Subcutaneous abdominal adipose tissue (tissue), 5 donors: ENCODE results near the gene PEF1.

ENCODE experiments used
- H3K27ac ChIP-seq: one replicate; pipeline ENCODE4 v1.7.0; 2013; ENCODE audit warnings: low read depth, mild to moderate bottlenecking, inconsistent platforms, low read length, moderate library complexity
- H3K27me3 ChIP-seq, 5 donors: one replicate each; pipeline ENCODE4 v1.7.0; 2013; ENCODE audit warnings: low read length in 5 of 5, inconsistent platforms in 1 of 5; ENCODE audit not compliant: control insufficient read depth in 5 of 5, insufficient read depth in 4 of 5
- H3K36me3 ChIP-seq, 5 donors: one replicate each; pipeline ENCODE4 v1.7.0; 2013; ENCODE audit warnings: low read length in 5 of 5; ENCODE audit not compliant: control insufficient read depth in 5 of 5, insufficient read depth in 5 of 5
- H3K4me1 ChIP-seq, 5 donors: one replicate each; pipeline ENCODE4 v1.7.0; 2013; ENCODE audit warnings: low read length in 5 of 5, mild to moderate bottlenecking in 3 of 5, moderate library complexity in 1 of 5; ENCODE audit not compliant: control insufficient read depth in 5 of 5, insufficient read depth in 5 of 5
- H3K4me3 ChIP-seq, 5 donors: one replicate each; pipeline ENCODE4 v1.7.0; 2013; ENCODE audit warnings: low read length in 5 of 5, low read depth in 1 of 5
- H3K9ac ChIP-seq, 5 donors: one replicate each; pipeline ENCODE4 v1.7.0; 2013; ENCODE audit warnings: low read length in 5 of 5, mild to moderate bottlenecking in 4 of 5, moderate library complexity in 3 of 5
- H3K9me3 ChIP-seq, 5 donors: one replicate each; pipeline ENCODE4 v1.7.0; 2013; ENCODE audit warnings: low read length in 5 of 5; ENCODE audit not compliant: control insufficient read depth in 5 of 5
- donor health status: healthy.
- donor health status: healthy.
- donor health status: healthy.
- donor health status: healthy.
- donor health status: healthy.

The PEF1 gene

GRCh38 chr1:31626223-31627207 is 18.2 kb downstream of the PEF1 start:
- Histone ChIP-seq H3K4me1 (peaks cover 3 to 25% (median 21%) of the 10 kb centered on the region in 5 donors), H3K4me3 (no peak overlapping the region), H3K9me3 (no peaks in the 10 kb centered on the region), H3K36me3 (peaks cover 3 to 51% (median 37%) of the 10 kb centered on the region in 5 donors), H3K9ac (no peak overlapping the region), H3K27ac (no peak overlapping the region), H3K27me3 (no peaks in the 10 kb centered on the region)

DNA sequence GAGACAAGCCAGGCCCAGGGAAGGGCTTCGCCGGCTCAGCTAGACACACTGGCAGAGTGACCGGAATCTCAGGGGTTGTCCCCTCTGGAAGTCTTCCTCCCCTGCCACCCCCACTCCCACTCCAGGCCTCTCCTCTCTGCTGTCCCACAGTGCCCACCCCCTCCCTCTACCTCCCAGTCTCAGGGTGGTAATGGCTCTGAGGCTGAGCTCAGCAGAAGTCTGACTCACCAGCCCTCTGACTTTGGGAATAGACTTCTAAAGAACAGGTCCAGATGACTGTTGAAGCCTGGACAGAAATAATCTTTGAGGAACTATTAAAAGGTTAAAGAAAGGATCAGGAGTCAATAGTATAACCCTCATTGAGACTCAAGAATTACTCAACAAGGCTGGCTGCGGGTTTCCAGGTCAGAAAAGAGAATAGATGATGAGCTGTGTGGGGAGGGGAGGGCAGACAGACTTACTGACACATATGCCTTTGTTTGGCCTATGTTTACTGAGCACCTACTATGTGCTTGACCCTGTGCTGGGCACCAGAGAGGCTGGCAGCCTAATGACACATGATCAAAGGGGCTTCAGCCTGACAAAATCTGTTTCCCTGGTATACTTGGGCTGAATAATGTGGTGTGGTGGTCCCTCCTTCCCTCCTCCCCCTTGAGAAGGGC is 19.0 kb downstream of the PEF1 start:
- Histone ChIP-seq H3K36me3 (peaks cover 3 to 43% (median 29%) of the 10 kb centered on the region in 5 donors), H3K9ac (no peak overlapping the region), H3K27ac (no peak overlapping the region), H3K4me1 (peaks cover 3 to 25% (median 21%) of the 10 kb centered on the region in 5 donors), H3K9me3 (no peaks in the 10 kb centered on the region), H3K4me3 (no peak overlapping the region), H3K27me3 (no peaks in the 10 kb centered on the region)

DNA sequence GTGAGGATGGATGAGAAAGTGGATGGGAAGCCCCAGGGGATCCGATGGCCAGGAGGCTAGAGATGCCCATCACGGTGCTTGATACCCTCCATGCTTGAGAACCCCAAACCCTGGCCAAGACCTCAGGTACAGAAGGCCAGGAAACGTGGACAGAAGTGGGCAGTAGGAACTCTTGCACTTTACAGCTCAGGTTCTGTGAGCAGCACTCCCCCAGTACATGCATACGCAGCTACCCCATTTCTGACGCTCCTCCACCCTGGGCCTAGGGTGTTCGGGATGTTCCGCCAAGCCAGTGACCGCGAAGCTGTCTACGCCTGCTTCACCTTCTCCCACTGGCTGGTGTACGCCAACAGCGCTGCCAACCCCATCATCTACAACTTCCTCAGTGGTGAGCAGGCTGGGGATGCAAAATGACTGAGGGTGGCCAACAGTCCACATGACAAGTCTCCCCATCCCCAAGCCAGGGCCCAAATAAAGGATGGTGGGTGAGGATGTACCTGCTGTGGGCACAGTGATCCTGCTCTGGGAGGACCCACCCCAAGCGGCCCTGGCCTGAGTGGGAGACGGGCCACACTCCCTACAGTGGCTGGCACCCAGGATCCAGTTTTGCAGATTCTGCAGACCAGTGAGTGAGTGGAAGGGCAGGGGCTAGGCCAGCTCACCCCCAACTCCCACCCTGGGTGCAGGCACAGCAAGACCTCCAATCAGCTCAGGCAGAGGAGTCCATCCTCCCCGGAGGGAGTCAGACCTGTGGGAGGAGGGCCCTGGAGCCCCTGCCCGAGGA is 19.8 kb downstream of the PEF1 start:
- H3K27ac ChIP-seq = no peak overlapping the region
- no peak overlapping the region for H3K4me3 ChIP-seq
- H3K27me3 ChIP-seq = no peaks in the 10 kb centered on the region
- no peak overlapping the region for H3K9ac ChIP-seq
- peaks cover 3 to 25% (median 21%) of the 10 kb centered on the region in 5 donors for H3K4me1 ChIP-seq
- H3K36me3 ChIP-seq = peaks cover 3 to 35% (median 21%) of the 10 kb centered on the region in 5 donors
- H3K9me3 ChIP-seq = no peaks in the 10 kb centered on the region

DNA sequence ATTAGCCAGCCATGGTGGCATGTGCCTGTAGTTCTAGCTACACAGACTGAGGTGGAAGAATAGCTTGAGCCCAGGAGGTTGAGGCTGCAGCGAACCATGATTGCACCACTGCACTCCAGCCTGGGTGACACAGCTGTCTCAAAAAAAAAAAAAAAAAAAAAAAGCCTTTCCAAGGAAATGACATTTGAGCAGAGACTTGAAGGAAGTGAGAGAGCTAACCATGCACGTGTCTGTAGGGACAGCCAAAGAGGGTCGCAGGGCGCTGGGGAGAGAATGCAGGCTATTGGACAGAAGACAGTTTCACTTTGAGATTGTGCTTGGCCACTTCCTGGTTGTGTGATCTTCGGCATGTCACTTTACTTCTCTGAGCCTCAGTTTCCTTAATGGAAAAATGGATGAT is 20.4 kb downstream of the PEF1 start:
- Histone ChIP-seq H3K9me3 (no peaks in the 10 kb centered on the region), H3K9ac (no peak overlapping the region), H3K4me3 (no peak overlapping the region), H3K27me3 (no peaks in the 10 kb centered on the region), H3K27ac (no peak overlapping the region), H3K4me1 (peaks cover 3 to 25% (median 21%) of the 10 kb centered on the region in 5 donors), H3K36me3 (peaks cover 2 to 29% (median 15%) of the 10 kb centered on the region in 5 donors)

- H3K36me3 ChIP-seq = peaks cover 0 to 20% (median 6%) of the 10 kb centered on the region in 5 donors
- H3K9ac ChIP-seq = no peak overlapping the region
- no peak overlapping the region for H3K27ac ChIP-seq
- peaks cover 3 to 27% (median 21%) of the 10 kb centered on the region in 5 donors for H3K4me1 ChIP-seq
- H3K27me3 ChIP-seq = peaks cover 0 to 9% (median 0%) of the 10 kb centered on the region in 5 donors
- H3K4me3 ChIP-seq = no peak overlapping the region
- no peaks in the 10 kb centered on the region for H3K9me3 ChIP-seq
These were observed 21.3 kb downstream of the PEF1 start for GRCh38 chr1:31623365-31623764.

GRCh38 chr1:31621847-31622730 is 22.6 kb downstream of the PEF1 start:
- H3K36me3 ChIP-seq = peaks cover 0 to 9% (median 0%) of the 10 kb centered on the region in 5 donors
- H3K4me3 ChIP-seq = no peak overlapping the region
- no peak overlapping the region for H3K27ac ChIP-seq
- H3K9ac ChIP-seq = no peak overlapping the region
- no peaks in the 10 kb centered on the region for H3K9me3 ChIP-seq
- H3K4me1 ChIP-seq = peaks cover 0 to 20% (median 14%) of the 10 kb centered on the region in 5 donors
- H3K27me3 ChIP-seq = peaks cover 1 to 14% (median 5%) of the 10 kb centered on the region in 5 donors

DNA sequence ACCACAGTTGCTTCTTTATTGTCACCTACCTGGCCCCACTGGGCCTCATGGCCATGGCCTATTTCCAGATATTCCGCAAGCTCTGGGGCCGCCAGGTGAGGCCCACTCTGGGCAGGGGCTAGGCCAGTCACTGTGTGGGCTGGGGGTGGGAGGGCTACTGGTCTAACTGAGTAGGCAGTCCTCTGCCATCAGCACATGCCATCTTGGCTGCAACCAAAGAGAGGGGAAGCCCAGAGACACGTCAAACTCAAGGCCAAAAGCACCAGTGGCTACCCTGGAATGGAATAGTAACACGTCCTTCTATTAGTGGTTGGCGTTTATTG is 23.2 kb downstream of the PEF1 start:
- Histone ChIP-seq H3K9me3 (no peaks in the 10 kb centered on the region), H3K4me3 (no peak overlapping the region), H3K4me1 (peaks cover 0 to 18% (median 8%) of the 10 kb centered on the region in 5 donors), H3K36me3 (peaks cover 0 to 4% (median 0%) of the 10 kb centered on the region in 5 donors), H3K27ac (no peak overlapping the region), H3K27me3 (peaks cover 3 to 20% (median 10%) of the 10 kb centered on the region in 5 donors), H3K9ac (no peak overlapping the region)

- H3K4me1 ChIP-seq = peaks cover 0 to 18% (median 5%) of the 10 kb centered on the region in 5 donors
These were observed 23.8 kb downstream of the PEF1 start for GRCh38 chr1:31620631-31621497.

More at GRCh38 chr1:31620631-31621497, 23.8 kb downstream of the PEF1 start:
- peaks cover 5 to 25% (median 14%) of the 10 kb centered on the region in 5 donors for H3K27me3 ChIP-seq
- H3K9me3 ChIP-seq = no peaks in the 10 kb centered on the region
- H3K9ac ChIP-seq = no peak overlapping the region
- no peak overlapping the region for H3K27ac ChIP-seq
- H3K36me3 ChIP-seq = no peaks in the 10 kb centered on the region
- H3K4me3 ChIP-seq = no peak overlapping the region
